AG09319 (cell line): ENCODE measurements around the gene MCF2L2.

ENCODE experiments used
- DNase-seq: peaks from one replicate; pipeline ENCODE4 v3.0.0-alpha.2; 2010; ENCODE audit warnings: low read depth; ENCODE audit errors: extremely low read depth
- CTCF ChIP-seq: IDR thresholded peaks from 2 replicates; pipeline ENCODE4 v1.5.1; 2011; ENCODE audit warnings: low read depth, mild to moderate bottlenecking, inconsistent platforms, low read length, moderate library complexity

Gene MCF2L2

DNA sequence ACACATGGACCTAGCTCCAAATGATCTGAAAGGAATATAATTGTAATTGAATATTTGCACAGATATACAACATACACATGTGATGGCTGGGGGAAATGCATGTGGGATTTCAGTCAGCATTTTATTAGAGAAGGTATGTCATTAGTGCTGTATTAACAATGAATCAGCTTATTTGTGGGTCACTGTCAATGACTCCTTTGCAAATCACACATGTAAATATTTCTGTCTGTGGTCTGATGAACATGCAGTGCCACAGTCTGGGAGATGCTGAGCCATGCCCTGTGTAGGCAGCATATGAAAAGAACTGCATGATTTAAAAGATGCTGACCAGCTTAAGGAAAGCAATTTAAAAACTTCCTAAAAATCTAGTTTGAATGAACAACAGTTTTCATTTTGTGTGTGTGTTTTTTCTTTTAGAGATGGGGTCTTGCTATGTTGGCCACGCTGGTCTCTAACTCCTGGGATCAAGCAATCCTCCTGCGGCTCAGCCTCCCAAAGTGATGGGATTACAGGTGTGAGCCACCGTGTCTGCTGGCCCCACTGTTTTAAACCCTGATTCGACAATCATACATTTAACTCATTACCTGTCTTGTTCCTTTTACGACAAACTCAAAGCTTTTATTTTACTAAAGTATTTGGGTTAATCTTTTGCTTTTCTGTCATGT, 176.2 kb downstream of the MCF2L2 start:
- DNase-seq = no peak
- no peak for TF ChIP-seq CTCF

DNA sequence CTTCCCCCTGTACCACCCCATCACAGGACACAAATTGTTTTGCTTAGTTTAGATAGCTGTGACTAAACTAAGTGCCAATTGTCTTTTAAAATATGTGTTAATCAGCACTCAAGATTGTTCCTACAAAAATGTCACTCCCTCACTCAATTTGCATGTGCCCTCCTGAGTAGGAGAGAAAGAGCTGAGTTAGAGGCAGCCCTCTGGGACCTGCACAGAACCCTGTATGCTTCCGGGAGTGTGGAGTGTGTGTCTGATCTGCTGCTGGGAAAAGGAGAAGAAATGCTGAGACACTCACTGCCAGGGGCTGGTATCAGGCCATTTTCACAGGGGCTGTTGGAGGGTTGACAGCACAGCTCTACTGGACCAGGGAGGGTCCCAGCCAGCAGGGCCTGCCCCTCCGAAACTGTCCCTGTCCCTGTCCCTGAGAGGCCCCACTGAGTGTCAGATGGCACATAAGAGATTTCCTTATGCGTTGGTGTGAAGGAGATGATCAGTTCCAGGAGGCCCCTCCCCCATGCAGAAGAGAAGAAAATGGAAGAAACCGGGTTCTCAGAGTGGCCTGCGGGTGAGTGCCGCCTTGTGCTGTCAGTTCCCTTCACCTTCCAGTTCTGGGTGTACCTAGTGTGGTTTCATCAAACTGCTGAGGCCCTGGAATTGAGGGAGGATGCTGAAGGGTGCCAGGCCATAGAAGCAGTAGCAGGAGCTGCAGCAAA, 179.3 kb downstream of the MCF2L2 start:
- no peak for DNase-seq
- no peak for TF ChIP-seq CTCF

GRCh38 chr3:183247011-183247589, 181.3 kb downstream of the MCF2L2 start:
- no peak for TF ChIP-seq CTCF
- no peak for DNase-seq

DNA sequence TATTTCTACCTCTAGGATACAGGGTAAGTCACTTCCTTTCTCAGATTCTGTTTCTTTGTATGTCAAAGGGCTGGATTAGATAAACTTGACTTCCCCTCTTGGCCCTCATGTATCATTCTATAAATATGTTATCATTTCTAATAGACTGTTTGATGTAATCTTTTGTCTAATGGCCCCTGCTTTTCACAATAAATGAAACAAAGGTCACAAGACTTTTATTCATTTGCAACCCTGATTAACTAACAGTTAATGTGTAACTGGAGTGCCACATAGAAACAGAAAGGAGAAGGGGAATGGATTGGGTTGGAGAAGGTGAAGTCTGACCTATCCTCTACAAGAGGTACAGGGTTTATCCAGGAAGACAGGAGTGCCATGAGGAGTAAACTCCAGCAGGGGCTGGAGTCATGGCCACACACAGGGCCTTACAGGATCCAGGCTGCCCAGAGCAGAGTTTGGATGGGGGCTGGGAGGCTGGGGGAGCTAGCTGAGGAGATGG, 183.4 kb downstream of the MCF2L2 start:
- DNase-seq = no peak
- TF ChIP-seq CTCF = no peak

- DNase-seq = no peak
- no peak for TF ChIP-seq CTCF
These were observed 184.2 kb downstream of the MCF2L2 start for GRCh38 chr3:183244219-183244618.

GRCh38 chr3:183242431-183242830, 186.0 kb downstream of the MCF2L2 start:
- no peak for TF ChIP-seq CTCF
- DNase-seq = no peak

DNA sequence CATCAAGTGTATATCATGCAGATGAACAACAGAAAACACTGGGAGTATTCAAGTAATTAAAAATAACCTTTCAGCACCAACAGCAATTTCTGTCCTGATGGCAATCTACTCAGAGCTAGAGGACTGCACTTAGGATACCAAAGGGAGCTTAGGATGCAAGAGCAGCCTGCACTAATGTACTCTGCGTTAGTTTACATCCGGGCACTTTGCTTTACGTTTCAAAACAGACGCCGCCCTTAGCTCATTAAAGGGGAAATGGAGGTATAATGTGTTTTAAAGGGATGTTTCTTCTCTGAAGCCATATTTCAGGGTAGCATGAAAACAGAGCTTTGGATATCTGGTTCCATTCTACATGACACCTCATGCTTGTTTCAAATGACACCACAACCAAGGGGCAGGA, 189.4 kb downstream of the MCF2L2 start:
- no peak for TF ChIP-seq CTCF
- DNase-seq = no peak
